NCI-H510A treated with DMSO at 0.1 percent for 48 hours (cell line): Measurements from ENCODE around the gene GABRR3.

Experiments
- DNase-seq: peaks from one replicate; lab custom pipeline; 2025; lab: John Stamatoyannopoulos, UW

The GABRR3 gene

DNA sequence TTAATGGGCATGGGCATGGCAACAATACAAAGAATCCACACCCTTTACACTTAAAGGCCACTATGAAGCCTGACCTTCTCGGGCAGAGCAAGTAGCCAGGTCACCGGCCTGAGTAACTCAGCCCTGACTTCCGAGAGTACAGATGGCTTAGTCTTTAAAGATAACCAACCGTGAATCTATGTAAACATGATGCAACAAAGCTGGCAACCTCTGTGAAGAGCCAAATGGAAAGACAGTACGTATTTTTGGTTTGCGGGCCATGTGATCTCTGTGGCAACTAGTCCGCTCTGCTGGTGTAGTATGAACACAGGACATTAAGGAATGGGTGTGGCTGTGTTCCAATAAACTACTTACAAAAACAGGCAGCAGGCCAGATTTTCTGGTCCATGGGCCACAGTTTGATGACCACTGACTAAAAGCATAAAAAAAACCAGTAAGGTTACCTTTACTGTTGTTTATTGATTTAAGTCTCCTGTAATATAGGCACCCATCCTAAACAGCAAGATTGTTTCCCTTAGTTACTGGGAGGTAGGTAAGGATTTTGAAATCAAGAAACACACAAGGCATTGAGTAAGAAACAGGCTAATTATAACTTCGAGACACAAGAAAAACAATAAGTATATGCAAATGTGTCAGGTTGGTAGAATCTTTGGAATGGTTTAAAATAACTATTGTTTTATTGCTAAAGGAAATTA, 77.4 kb downstream of the GABRR3 start:
- no peak for DNase-seq

DNA sequence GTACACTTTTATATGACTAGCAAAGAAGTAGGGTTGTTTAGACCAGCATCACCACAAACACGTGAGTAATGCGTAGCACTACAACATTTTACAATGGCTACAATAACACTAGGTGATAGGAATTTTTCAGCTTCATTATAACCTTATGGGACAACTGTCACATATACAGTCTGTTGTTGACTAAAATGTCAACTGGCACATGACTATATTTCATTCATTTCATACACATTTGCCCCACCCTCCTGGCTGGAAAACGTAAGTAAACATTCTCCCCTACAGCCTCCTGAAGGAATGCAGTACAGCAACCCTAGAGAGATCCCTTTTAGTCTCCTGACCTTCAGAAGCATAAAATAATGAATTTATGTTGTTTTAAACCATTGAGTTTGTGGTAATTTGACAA, 79.1 kb downstream of the GABRR3 start:
- no peak for DNase-seq

DNA sequence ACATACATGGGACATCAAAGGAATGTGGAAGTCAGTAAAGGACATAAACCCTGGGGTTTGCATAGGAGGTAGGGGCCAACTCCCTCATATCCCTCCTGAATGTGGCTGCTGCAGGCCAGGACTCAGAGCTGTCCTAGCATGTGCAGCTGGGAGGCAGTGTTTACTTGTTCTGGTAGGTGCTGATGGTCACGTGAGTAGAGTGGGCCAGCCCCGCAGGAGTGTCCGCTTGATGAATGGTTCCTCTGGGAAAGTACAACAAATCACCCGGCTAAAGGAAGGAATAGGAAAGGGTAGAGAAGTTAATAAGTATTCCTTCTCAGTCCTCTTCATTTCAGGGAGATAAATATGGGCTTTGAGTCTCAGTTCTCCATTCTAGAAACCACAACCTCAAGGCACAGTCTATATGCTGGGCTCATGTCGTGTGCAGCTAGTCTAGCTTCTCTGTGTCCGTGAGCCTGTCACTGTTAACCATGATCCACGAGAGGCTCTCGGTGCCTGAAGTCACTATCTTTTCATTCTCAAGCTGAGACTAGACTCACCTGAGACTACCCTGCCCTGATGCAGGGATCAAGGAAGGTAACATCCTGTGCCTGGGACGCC, 80.8 kb downstream of the GABRR3 start:
- DNase-seq, result no peak

DNA sequence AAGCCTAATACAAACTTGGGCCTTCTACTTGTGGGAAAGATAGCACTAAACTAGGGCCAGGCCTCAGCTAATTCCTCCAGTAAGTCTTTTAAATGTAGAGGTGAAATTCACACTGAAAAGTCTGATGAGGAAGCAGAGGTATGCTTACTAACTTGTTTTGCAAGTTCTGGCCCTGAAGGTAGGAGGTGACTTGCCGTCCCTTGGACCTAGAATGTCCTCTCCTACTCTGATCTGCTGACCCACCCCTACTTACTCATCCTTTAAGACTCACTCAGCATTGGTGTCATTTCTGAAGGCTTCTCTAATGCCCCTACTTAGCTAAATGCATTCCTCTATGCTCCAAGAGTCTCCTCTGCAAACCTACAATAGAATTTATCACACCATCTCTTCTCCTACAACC, 82.2 kb downstream of the GABRR3 start:
- no peak for DNase-seq

DNA sequence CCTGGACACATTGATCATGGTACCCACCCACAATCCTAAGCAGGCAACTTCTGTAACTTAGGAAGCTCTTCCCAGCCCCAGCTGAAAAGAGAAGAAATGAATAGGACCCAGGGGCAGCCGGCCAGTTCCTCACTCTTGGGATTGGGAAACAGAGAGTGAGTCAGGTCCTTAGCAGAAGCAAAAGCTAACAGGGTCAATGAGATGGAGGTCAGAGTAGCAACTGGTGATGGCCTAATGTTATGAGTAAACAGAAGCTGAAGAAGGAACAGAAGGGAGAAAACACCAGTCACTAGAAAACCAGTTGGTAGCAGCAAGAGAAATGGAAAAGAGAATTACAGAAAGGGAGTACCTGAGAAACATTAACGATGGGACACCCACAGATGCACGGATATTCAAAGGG, 82.8 kb downstream of the GABRR3 start:
- no peak for DNase-seq

DNA sequence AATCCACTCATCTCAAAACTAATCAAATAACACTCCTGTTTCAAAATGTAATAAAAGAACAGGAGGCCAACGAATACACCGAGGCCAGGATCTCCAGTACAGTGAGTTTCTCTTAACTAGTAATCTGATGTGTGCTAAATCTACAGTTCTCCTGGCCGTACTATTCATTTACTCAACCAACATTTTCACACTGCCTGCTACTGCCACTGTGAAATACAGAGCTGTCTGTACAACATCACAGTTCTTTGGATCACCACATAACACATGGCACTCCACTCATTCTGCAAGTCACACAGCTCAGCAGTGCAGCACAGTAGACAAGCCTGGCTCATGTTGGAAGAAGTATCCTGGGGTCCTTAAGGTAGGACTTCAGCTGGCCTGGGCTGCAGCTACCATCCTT, 84.8 kb downstream of the GABRR3 start:
- no peak for DNase-seq

DNA sequence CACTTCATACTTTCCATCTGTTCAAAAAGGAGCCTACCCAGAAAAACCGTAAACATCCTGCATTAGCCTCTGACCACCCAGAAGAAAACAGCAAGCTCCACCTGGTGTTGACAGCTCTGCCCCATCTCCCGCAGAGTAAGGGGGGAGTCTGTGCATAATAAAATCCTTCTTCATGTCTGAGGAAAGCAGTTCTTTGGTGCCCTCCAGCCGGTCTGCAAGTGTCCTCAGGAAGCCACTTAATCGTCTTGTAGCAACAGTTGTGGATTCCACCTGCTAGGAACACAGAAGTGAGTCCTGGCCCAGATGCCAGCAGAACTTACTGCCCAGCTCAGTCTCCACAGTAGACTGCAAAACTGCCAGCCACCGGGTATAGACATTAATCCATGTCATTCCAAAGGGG, 85.4 kb downstream of the GABRR3 start:
- no peak for DNase-seq

DNA sequence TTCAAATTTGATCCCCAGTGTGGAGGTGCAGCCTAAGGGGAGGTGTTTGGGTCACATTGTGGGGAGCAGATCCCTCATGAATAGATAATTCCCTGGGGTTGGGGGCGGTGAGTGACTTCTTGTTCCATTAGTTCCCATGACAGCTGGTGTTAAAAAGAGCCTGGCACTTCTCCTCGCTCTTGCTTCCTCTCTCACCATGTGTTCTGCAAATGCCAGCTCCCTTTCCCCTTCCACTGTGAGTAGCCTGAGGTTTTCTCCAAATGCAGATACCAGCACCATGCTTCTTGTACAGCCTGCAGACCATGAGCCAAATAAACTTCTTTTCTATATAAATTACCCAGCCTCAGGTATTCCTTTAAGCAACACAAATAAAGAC, 86.0 kb downstream of the GABRR3 start:
- no peak for DNase-seq

DNA sequence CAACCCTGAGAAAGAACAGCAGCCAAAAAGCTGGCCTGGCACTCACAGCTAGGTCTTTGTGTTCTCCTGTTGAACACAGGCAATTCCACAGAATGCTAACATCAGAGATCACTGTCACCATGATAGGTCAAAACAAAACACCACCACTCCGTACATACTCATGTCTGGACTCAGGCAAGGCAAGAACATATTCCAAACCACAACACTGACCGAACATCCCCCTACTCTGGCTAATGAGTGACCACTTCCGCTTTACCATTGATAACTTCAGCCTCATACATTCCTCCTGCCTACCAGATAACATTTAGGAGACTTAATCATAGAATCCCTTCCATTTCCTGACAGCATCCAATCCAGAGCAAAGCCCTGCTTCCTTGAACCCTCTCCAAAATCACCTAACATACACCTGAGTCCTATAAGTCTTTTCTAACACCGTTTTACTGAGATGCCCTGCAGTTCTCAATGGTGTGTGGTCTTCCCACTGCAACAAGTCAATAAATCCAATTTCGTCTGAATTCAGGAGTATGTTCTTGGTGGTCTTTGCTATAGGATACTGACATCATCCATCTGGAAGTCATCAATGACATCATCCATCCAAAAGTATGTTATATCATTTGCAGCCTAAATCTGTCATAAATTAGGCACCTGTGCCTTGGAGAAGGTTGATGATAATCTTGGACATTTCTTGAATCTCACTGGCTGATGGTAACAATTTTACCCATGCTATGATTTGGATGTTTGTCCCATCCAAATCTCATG, 86.6 kb downstream of the GABRR3 start:
- DNase-seq, result no peak

DNA sequence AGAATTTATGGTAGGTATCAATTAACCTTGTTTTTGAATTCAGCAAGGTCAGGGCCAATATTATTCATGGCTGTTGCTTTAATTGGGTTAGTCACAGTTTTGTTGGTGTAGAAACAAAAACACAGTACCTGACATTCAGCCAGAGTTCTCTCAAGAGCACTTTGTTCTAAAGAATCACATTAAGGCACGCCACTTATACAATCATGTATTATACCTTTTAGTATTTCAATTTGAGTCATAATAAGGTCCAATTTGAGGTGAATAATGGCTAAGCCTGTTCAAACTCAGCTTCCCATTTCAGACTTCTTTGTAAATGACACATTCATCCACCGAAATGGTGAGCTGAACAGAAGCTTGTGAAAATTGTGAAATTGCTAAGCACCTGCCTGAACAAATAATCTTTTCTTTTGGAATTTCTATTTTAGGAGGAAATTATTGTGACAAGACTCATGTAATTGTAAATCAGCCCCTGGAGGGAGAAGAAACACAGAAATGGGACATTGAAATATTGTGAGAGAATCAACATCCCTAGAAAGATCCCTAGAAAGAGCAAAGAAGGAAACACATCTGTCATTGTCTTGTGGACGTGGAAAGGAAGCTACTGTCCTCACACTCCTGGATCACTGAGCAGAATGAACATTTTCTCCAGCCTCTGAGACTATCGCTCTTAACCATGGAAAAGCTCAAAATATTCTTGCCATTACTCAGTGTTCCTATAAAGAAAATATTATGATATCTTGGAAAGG, 92.1 kb downstream of the GABRR3 start:
- no peak for DNase-seq

DNA sequence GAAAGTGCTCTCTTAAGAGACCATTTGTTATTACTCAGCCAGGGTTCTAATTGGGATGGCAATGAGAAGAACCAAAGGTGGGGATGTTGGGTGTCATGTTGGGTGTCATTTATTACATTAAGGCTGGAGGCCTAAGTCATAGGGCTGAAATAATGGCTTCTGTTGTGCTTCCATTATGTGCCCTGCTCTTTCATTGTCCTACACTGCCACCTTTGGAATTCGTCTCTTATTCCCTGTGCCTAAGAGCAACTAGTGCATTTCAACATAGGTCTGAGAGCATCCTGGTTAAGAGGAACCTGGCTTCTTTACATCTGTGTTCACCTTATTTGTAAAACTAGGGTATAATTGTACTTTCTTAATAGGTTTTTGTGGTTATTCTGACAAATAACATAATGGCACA, 95.1 kb downstream of the GABRR3 start:
- DNase-seq, result no peak

DNA sequence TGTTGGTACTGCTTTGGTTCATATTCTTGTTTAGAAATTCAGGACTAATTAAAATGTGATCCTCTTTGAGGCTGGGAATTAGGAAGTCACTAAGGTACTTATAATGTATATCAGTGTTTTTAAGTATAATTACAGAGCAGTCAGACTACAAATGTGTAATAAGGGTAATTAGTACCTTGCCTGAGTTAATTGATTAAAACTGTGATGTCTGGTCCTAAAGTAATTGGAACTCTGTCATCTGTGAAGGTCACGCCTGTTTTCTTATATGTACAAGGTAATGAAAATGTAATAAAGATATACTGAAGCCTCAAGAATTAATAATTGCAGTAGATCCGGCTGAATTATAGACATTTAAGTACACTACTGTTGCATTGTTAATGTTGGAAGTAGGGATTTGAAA, 95.7 kb downstream of the GABRR3 start:
- DNase-seq, result no peak

DNA sequence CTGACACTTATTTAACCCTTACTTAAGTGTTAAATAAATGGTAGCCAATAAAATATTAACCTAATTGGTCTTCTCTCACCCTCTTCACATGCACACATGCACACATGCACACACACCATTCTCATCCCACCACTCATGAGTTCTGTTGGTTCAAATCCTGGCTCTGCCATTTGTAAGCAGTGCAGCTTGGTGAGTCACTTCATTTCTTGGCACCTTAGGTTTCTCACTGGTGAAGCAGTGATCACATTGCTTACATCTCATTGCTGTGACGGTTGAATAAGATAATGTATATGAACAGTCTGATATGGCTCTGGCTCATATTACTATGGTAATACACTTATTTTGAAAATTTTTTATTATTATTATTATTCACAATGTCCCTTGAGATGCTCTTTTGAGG, 96.7 kb downstream of the GABRR3 start:
- DNase-seq, result no peak

DNA sequence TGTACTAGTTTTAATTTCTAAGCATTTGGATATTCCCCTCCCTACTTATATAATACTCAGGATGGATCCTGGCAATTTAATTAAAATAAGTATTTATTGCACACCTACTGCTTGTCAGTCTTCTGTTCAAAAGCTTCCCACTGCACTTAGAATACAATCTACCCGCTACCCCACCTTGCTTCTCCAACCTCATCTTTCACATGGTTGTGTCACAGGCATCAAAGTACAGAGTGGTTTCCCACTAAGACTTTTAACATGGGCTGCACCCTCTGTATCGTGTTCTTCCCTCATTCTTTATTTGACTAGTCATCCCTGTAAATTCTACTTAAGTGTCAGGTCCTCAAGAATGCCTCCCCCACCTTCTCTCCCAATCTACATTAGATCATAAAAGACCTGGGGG, 97.9 kb downstream of the GABRR3 start:
- no peak for DNase-seq

DNA sequence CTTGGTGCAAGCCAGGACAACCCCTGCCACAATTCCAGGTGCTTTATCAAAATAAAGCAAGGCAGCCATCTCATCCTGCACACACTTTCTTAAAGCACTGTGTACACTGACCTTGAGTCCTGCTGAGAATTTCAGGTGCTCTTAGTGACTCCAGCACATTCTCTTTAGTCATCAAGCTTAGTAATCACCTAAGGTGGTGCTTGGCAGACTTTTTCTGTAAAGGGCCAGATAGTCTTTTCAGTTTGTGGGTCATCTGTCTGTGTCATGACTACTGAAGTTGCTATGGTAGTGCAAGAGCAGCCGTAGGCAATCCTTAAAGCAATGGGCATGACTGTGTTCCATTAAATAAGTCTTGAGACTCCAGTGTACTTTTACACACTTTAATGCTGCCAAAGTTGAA, 99.3 kb downstream of the GABRR3 start:
- no peak for DNase-seq
